ENCODE results near the gene ADAMTS15.

- TF ChIP-seq CTCF (IDR thresholded peaks at IDR 0.05; ENCODE audit: extremely low read depth in 1 of 2, insufficient read depth in 1 of 2, low read depth in 1 of 2, low read length in 2 of 2) = no peak
- no peak for TF ChIP-seq GATA2 (IDR thresholded peaks at IDR 0.05; ENCODE audit: insufficient read depth, insufficient read length, low read depth, low read length)
- no peak for TF ChIP-seq EZH2 (IDR thresholded peaks at IDR 0.05; ENCODE audit: borderline replicate concordance, low read depth, low read length, severe bottlenecking)
- TF ChIP-seq FOS (IDR thresholded peaks at IDR 0.05; ENCODE audit: borderline replicate concordance, insufficient read depth, low read length) = no peak
- no peak for TF ChIP-seq POLR2A (IDR thresholded peaks at IDR 0.05; ENCODE audit: low read depth, low read length)
- TF ChIP-seq POLR2AphosphoS5 (IDR thresholded peaks at IDR 0.05; ENCODE audit: insufficient read depth, low read depth, low read length) = no peak
- no peak for TF ChIP-seq MYC (IDR thresholded peaks at IDR 0.05; ENCODE audit: low read depth, low read length)
- no peak for TF ChIP-seq JUN (IDR thresholded peaks at IDR 0.05; ENCODE audit: borderline replicate concordance, insufficient read depth, insufficient read length, low read depth)
Measured at GRCh38 chr11:130513132-130513531, 64.7 kb downstream of the ADAMTS15 start.

All from endothelial cell of umbilical vein (primary cell).